HG03064 (cell line): ENCODE results near the gene PSAP.

Experiments
- ATAC-seq: cut with Tn5 transposase; IDR thresholded peaks from one replicate; pipeline ENCODE4 v1.9.1; 2021; ENCODE audit warnings: low read depth; ENCODE audit not compliant: unreplicated experiment

The PSAP gene

GRCh38 chr10:71829896-71830295, 21.2 kb downstream of the PSAP start:
- no peak for ATAC-seq

GRCh38 chr10:71829171-71829570, 21.9 kb downstream of the PSAP start:
- no peak for ATAC-seq

GRCh38 chr10:71828702-71829101, 22.3 kb downstream of the PSAP start:
- ATAC-seq = no peak

- ATAC-seq = no peak
Measured at GRCh38 chr10:71827852-71828251, 23.2 kb downstream of the PSAP start.

GRCh38 chr10:71825217-71825616, 25.8 kb downstream of the PSAP start:
- ATAC-seq = no peak

GRCh38 chr10:71824333-71824732, 26.7 kb downstream of the PSAP start:
- ATAC-seq = no peak

GRCh38 chr10:71823356-71823755, 27.7 kb downstream of the PSAP start:
- no peak for ATAC-seq

- no peak for ATAC-seq
Measured at GRCh38 chr10:71821909-71822763, 28.9 kb downstream of the PSAP start.

GRCh38 chr10:71820966-71821365, 30.1 kb downstream of the PSAP start:
- ATAC-seq = no peak

GRCh38 chr10:71819985-71820384, 31.1 kb downstream of the PSAP start:
- ATAC-seq = no peak

GRCh38 chr10:71819441-71819861, 31.6 kb downstream of the PSAP start:
- ATAC-seq = no peak

GRCh38 chr10:71818674-71819260, 32.3 kb downstream of the PSAP start:
- ATAC-seq = no peak

- ATAC-seq = no peak
Measured at GRCh38 chr10:71817831-71818655, 33.0 kb downstream of the PSAP start.

GRCh38 chr10:71816936-71817618, 34.0 kb downstream of the PSAP start:
- ATAC-seq = no peak

GRCh38 chr10:71816421-71816851, 34.6 kb downstream of the PSAP start:
- ATAC-seq = no peak

- ATAC-seq = no peak
Measured at GRCh38 chr10:71815515-71816130, 35.4 kb downstream of the PSAP start.

- no peak for ATAC-seq
Measured at GRCh38 chr10:71814922-71815411, 36.1 kb downstream of the PSAP start.

GRCh38 chr10:71812913-71813590, 38.0 kb downstream of the PSAP start:
- no peak for ATAC-seq
